ENCODE results near the gene NATD1.

Gene NATD1, protein sequence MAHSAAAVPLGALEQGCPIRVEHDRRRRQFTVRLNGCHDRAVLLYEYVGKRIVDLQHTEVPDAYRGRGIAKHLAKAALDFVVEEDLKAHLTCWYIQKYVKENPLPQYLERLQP

GRCh38 chr17:21252796-21253645 lies at the start of gene NATD1:
Gene NATD1 (minus strand): TSS chr17:21253410. CDS start chr17:21253264, 146 bp downstream.
- 0 out of 2 replicates have a peak, but pooled peaks have one; percentile 23 for TF ChIP-seq CTCF (IDR thresholded peaks at IDR 0.05)
- no peak for TF ChIP-seq ZFX (IDR thresholded peaks at IDR 0.05; ENCODE audit: borderline replicate concordance)

GRCh38 chr17:21301593-21302550 lies 48.7 kb upstream of the NATD1 start:
- no peak for TF ChIP-seq ZFX (IDR thresholded peaks at IDR 0.05; ENCODE audit: borderline replicate concordance)
- no peak overlapping the region for H3K27ac ChIP-seq

More at GRCh38 chr17:21252796-21253645, at the start of gene NATD1:
- H3K27ac ChIP-seq, result no peak within 1 kb of the TSS

- no peak for TF ChIP-seq CTCF (IDR thresholded peaks at IDR 0.05)
- TF ChIP-seq ZFX (IDR thresholded peaks at IDR 0.05; ENCODE audit: borderline replicate concordance), result no peak
- H3K27ac ChIP-seq, result no peak overlapping the region
These were observed 47.7 kb upstream of the NATD1 start for GRCh38 chr17:21300601-21301571.

- no peak for TF ChIP-seq CTCF (IDR thresholded peaks at IDR 0.05)
- no peak for TF ChIP-seq ZFX (IDR thresholded peaks at IDR 0.05; ENCODE audit: borderline replicate concordance)
- H3K27ac ChIP-seq, result no peak overlapping the region
These were observed 46.9 kb upstream of the NATD1 start for GRCh38 chr17:21299981-21300600.

- TF ChIP-seq ZFX (IDR thresholded peaks at IDR 0.05; ENCODE audit: borderline replicate concordance), result no peak
- no peak for TF ChIP-seq CTCF (IDR thresholded peaks at IDR 0.05)
- H3K27ac ChIP-seq, result no peak overlapping the region
These were observed 45.8 kb upstream of the NATD1 start for GRCh38 chr17:21298983-21299519.

DNA sequence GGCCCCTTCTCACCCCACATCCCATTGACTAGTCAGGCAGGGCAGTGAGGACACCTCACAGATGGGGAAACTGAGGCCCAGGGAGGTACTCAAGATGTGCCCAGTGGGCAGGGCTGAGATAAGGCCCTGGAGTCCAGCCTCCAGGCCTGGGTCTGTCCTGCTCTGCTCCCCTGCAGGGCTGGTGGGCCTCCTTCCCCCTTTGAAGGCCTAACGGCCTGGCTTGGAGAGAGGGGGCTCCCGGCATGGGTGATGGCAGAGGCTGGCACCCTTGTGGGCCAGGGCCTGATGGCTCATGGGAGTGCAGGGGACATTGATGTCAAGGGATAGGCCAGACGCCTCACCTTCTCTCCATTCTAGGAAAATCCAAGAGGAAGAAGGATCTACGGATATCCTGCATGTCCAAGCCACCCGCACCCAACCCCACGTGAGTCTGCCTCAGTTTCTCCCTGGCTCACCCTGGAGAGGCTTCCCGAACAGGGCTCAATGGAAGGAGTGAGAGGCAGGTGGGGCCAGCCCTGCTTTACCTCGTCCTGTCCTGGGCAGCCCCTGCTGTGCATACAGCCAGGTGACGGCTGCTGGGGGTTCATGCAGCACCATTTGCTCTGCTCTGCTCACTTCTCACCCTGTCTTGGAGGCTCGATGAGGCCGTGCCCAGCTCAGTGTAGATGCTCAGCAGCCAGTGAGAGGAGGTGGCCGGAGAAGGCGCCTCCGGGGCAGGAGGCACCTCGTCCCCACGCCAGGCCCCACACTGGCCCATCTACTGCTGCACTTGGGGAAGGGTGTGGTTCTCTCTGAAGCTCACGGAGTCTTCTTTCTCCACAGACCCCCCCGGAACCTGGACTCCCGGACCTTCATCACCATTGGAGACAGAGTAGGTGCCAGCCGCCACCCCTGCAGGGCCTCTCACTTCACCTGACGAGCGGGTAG lies 45.1 kb upstream of the NATD1 start:
- no peak overlapping the region for H3K27ac ChIP-seq
- TF ChIP-seq ZFX (IDR thresholded peaks at IDR 0.05; ENCODE audit: borderline replicate concordance) (no peak), CTCF (IDR thresholded peaks at IDR 0.05) (no peak)
